Activated T-helper 1 cell treated with anti-CD3 and anti-CD28 coated beads, Interleukin-2, amount 50 U/mL, for 16 hours (primary cell): ENCODE data around the gene NRG2.

Experiments
- DNase-seq, 2 donors: peaks; one replicate each; pipeline ENCODE4 v3.0.0-alpha.2; 2020; ENCODE audit warnings: low read depth in 1 of 2, low spot score in 1 of 2

Gene NRG2

GRCh38 chr5:139975306-139975705 lies 67.8 kb downstream of the NRG2 start:
- DNase-seq = no peak

DNA sequence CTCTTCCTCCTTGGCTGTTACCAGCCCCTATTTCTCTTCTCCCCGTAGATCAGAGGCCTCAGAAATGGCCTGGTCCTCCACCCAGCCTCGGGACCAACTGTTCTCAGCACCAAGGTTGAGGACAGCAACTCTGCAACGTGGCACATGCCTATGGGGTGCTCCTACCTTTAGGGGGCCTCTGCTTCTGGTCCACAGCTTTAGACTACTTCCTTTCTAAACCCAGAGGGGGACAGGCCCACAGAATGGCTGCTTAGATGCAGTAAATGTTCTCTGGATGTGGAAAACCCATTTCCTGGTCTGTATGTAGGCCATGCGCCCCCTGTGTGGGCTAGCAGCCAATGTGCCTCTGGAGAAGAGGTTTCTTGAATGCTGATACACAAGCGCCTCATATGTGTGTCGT lies 68.4 kb downstream of the NRG2 start:
- no peak for DNase-seq

- DNase-seq = no peak
Measured at GRCh38 chr5:139971202-139971725, 71.8 kb downstream of the NRG2 start.

GRCh38 chr5:139969318-139969717 lies 73.8 kb downstream of the NRG2 start:
- DNase-seq = no peak

GRCh38 chr5:139968547-139969261 lies 74.4 kb downstream of the NRG2 start:
- DNase-seq = peak; percentile 76 to 78

GRCh38 chr5:139967353-139967752 lies 75.7 kb downstream of the NRG2 start:
- DNase-seq = no peak

GRCh38 chr5:139966856-139967255 lies 76.2 kb downstream of the NRG2 start:
- no peak for DNase-seq

DNA sequence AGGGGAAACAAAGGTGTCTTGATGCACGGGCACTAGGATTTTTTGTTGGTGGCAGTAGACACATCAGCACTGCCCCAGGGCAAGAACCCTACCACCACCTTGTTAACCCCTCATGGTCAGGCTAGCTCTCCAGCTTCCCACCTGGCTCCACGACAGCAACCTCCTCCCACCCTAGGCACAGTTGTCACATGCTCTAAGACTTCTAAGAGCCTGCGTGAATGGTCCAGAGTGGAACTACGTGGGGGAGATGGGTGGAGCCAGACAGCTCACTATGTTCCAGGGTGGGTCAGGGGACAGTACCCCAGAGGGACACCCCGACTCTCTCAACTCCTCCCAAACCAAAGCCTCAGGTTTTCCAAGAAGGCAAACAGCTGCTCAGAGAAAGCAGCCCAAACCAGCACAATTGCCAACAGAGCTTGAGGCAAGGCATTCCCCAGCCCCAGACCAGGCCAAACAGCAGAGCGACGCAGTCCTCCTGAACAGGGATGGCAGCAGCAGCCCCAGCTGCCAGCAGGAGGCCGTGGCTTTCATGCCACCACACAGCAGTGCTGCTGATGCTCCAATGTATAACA lies 78.0 kb downstream of the NRG2 start:
- no peak for DNase-seq

DNA sequence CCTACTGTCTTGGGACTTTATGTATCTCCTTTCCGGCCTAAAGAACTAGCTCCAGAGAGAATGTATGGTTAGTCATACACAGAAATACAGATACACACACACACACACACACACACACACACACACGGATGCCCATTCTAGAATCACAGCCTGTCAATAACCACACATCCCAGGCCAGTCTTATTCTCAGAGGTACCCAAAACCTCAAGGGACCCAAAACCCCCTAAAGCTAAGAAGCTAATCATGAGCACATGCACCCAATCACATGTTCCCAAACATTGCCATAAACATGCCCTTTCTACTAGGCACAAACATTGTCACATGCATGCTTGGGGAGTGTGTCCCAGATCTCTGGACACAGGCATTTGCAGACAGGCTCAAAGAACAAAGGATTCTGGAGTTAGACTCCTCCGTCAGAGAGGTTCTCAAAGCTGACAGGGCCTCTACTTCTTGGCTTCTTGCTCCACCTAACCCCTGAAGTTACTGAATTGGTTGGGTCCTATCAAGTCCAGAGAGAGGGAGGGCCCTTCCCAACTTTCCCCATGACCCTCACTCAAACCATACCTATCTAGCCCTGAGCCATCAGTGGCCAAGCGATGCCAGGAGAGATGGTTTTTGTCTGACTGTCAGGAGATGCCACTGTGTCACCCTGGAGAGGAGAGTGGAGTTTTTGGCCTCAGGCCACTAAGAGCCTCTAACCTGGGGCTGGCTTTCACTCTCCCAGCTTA lies 78.7 kb downstream of the NRG2 start:
- no peak for DNase-seq

- no peak for DNase-seq
Measured at GRCh38 chr5:139962445-139962844, 80.7 kb downstream of the NRG2 start.

DNA sequence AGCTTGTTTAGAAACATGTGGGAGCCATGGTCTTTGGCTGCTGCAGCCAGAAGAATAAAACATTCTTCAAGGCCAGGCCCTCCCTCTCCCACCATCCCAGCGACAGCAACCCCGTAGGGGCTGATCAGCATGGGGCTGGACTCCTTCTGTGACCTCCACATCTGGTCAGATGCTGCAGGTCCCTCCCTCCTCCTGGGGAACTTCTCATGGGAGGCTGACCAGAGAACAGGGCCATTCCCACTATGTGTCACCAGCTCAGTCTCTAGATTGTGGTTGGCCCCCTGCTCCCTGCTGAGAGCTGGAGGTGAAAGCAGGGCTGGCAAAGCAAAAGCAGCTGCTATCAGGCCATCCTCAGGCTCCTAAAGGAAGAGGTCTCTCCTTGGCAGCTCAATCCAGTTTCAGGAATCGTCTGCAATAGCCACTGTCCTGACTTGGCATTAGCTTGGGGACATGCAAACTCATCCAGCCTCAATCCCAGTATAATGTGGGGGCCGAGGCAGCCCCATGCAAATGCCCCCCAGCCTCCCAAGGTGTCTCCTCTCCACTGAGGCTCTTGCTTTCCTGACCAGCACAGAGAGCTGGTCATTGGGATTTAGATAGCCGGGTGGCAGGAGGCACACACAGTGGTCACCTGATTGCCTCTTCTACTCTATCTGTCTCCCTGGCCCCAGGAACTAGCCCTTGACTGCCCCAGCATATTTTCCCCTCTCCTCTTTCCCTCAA lies 81.5 kb downstream of the NRG2 start:
- no peak for DNase-seq

GRCh38 chr5:139960723-139961383 lies 82.2 kb downstream of the NRG2 start:
- no peak for DNase-seq

GRCh38 chr5:139958432-139959148 lies 84.5 kb downstream of the NRG2 start:
- no peak for DNase-seq

GRCh38 chr5:139956342-139956741 lies 86.8 kb downstream of the NRG2 start:
- DNase-seq = no peak

DNA sequence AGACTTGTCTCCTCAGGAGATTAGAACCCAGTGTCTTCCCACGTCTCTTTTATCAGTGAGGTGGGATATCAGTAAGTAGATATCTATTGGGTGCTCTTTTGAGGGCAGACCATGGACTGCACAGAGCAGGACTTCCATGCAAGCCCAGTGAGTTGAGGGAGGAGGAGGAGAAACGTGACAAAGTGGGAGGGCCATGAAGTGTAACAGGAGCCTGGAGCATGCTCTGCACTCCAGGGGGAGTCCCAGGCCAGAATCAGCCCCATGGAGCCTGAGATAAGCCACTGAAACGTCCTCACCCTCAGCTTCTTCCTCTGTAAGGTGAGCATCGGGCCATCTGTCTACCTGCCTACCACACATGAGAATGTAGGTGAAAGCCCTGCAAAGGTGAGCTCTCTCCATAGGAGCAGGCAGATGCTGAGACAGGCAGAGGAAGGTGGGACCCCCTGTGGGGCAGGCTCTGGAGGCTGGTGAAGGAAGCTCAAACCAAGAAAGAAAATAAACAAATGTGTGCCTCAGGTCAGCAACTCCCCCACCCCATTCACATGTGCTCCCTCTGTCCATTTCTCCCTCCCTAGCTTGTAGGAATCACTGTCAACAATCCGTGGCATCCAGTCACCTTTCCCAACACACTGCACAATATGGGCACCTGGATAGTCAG lies 87.4 kb downstream of the NRG2 start:
- no peak for DNase-seq

DNA sequence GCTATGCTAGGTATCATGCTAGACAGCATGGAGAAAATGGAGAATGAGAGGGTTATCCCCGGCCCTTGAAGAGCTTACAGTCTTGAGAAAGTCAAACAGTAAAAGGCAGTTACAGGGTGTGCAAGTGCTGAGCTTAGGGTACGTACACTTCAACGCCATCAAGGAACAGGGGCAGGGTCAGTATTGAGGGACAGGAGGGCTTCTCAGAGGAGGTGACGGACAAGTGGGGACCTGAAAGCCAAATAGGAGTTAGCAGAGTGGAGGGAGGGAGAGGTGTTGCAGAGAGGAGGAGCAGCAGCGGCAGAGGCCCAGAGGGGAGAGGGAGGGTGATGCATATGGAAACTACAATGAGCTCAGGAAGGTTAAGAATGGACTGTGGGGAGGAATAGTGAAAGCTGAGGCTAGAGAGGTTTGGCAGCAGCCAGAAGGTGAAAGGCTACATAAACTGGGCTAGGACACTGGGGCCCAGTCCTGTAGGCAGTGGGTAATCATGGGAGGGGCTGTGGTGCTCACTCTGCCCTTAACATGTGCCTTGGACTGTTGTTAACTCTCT lies 88.0 kb downstream of the NRG2 start:
- no peak for DNase-seq

DNA sequence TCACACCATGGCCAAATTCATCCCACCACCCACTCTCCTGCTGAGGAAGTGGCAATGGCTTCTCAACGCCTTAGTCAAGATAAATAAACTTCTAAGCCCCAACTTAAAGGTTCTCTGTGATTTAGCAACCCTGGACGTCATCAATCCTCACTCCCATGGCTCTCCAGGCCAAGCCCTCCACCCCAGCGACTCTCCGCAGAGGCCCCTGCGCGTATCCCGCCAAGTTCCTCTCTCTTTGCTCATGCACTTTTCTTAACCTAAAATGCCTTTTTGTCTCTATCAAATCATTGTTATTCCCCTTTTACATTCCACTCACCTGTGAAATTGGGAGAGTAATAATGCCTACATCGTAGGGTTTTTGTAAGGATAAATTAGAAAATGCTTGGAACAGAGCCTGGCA lies 88.6 kb downstream of the NRG2 start:
- no peak for DNase-seq

GRCh38 chr5:139954022-139954421 lies 89.1 kb downstream of the NRG2 start:
- DNase-seq = no peak

GRCh38 chr5:139952574-139952973 lies 90.5 kb downstream of the NRG2 start:
- no peak for DNase-seq

GRCh38 chr5:139951983-139952382 lies 91.1 kb downstream of the NRG2 start:
- no peak for DNase-seq
